Measurements from ENCODE around the gene FCN1.

Gene FCN1

GRCh38 chr9:134869554-134870300, 48.0 kb downstream of the FCN1 start:
- H3K27ac ChIP-seq: no peak overlapping the region
- TF ChIP-seq CTCF (conservative IDR thresholded peaks at IDR 0.05): no peak

GRCh38 chr9:134868751-134869553, 48.8 kb downstream of the FCN1 start:
- no peak overlapping the region for H3K27ac ChIP-seq
- no peak for TF ChIP-seq CTCF (conservative IDR thresholded peaks at IDR 0.05)

- no peak for TF ChIP-seq CTCF (conservative IDR thresholded peaks at IDR 0.05)
- no peak overlapping the region for H3K27ac ChIP-seq
Measured at GRCh38 chr9:134867917-134868750, 49.6 kb downstream of the FCN1 start.

GRCh38 chr9:134864821-134865190, 52.9 kb downstream of the FCN1 start:
- no peak for TF ChIP-seq CTCF (conservative IDR thresholded peaks at IDR 0.05)
- no peak overlapping the region for H3K27ac ChIP-seq

GRCh38 chr9:134863941-134864820, 53.5 kb downstream of the FCN1 start:
- no peak for TF ChIP-seq CTCF (conservative IDR thresholded peaks at IDR 0.05)
- peak overlapping the region; percentile 46; the same call in 1 of the 2 replicates for H3K27ac ChIP-seq

GRCh38 chr9:134863306-134863902, 54.3 kb downstream of the FCN1 start:
- H3K27ac ChIP-seq: peak overlapping the region; percentile 46; the same call in 1 of the 2 replicates
- TF ChIP-seq CTCF (conservative IDR thresholded peaks at IDR 0.05): no peak

Data from VCaP (cell line).